Neural cell (in vitro differentiated cells): ENCODE data around the gene CROCC. TPM values are rescaled to one million over a fixed set of nuclear protein-coding genes. Genes with fewer than 3 reads are reported as not detected.
"Not testable (repeated sequence)": the region's sequence is repeated elsewhere in the genome, so short reads cannot be mapped to it uniquely, and the experiment has no call there.

ENCODE experiments used
- H2AFZ ChIP-seq: fragments of 200-600, 300-800 bp; sonication (generic), shearing (Covaris generic); 2 replicates; pipeline ENCODE4 v1.6.0; 2014; ENCODE audit warnings: low read depth, mild to moderate bottlenecking, antibody characterized with exemption, low read length, moderate library complexity
- H3F3A ChIP-seq: fragments of 200-600 bp; shearing (Covaris generic); 2 replicates; pipeline ENCODE4 v1.6.1; 2016; ENCODE audit warnings: mild to moderate bottlenecking, moderate library complexity, mixed read lengths, antibody characterized with exemption, low read length; ENCODE audit not compliant: insufficient read depth, poor library complexity, severe bottlenecking
- H3K27ac ChIP-seq: fragments of 200-600, 300-800 bp; sonication (generic), shearing (Covaris generic); 2 replicates; pipeline ENCODE4 v1.5.1; 2014; ENCODE audit warnings: mild to moderate bottlenecking, low read length, moderate library complexity
- H3K27me3 ChIP-seq: fragments of 300-800, 200-600 bp; sonication (generic), shearing (Covaris generic); 2 replicates; pipeline ENCODE4 v1.6.0; 2014; ENCODE audit warnings: mild to moderate bottlenecking, low read depth, low read length, moderate library complexity; ENCODE audit not compliant: insufficient read depth
- H3K36me3 ChIP-seq: fragments of 300-800, 200-600 bp; sonication (generic), shearing (Covaris generic); 2 replicates; pipeline ENCODE4 v1.5.1; 2014; ENCODE audit warnings: mild to moderate bottlenecking, antibody characterized with exemption, low read length, moderate library complexity; ENCODE audit not compliant: insufficient read depth
- H3K4me2 ChIP-seq: fragments of 300-800, 200-600 bp; sonication (generic), shearing (Covaris generic); 2 replicates; pipeline ENCODE4 v1.6.0; 2014; ENCODE audit warnings: mild to moderate bottlenecking, low read length
- H3K4me3 ChIP-seq: fragments of 300-800, 200-600 bp; sonication (generic), shearing (Covaris generic); 2 replicates; pipeline ENCODE4 v1.5.1; 2014; ENCODE audit warnings: mild to moderate bottlenecking, low read length, moderate library complexity
- H3K79me2 ChIP-seq: fragments of 200-600 bp; shearing (Covaris generic); replicated peaks from 2 replicates; pipeline ENCODE4 v1.6.0; 2014; ENCODE audit warnings: mild to moderate bottlenecking, low read length, moderate library complexity; ENCODE audit not compliant: insufficient read depth
- H3K9ac ChIP-seq: fragments of 300-800, 200-600 bp; sonication (generic), shearing (Covaris generic); 2 replicates; pipeline ENCODE4 v1.6.1; 2016; ENCODE audit warnings: mild to moderate bottlenecking, low read length, mixed read lengths
- H3K9me2 ChIP-seq: fragments of 200-600 bp; shearing (Covaris generic); 2 replicates; pipeline ENCODE4 v1.6.1; 2016; ENCODE audit warnings: mild to moderate bottlenecking, low read length, mixed read lengths; ENCODE audit not compliant: insufficient read depth
- H3K9me3 ChIP-seq: fragments of 200-600, 300-800 bp; sonication (generic), shearing (Covaris generic); 2 replicates; pipeline ENCODE4 v1.6.1; 2016; ENCODE audit warnings: mild to moderate bottlenecking, mixed run types, low read length, moderate library complexity, mixed read lengths
- H4K20me1 ChIP-seq: fragments of 200-600 bp; shearing (Covaris generic); 2 replicates; pipeline ENCODE4 v1.6.1; 2016; ENCODE audit warnings: mild to moderate bottlenecking, mixed run types; ENCODE audit not compliant: insufficient read depth
- EP300 ChIP-seq: fragments of 450-650 bp; conservative IDR thresholded peaks from 2 replicates; pipeline ENCODE4 v1.6.1; 2014; ENCODE audit warnings: antibody characterized with exemption, mild to moderate bottlenecking, moderate library complexity; ENCODE audit not compliant: poor library complexity, severe bottlenecking
- MXI1 ChIP-seq: fragments of 450-650 bp; conservative IDR thresholded peaks from 2 replicates; pipeline ENCODE4 v1.6.1; 2014; ENCODE audit warnings: antibody characterized with exemption, mild to moderate bottlenecking; ENCODE audit not compliant: poor library complexity, severe bottlenecking
- POLR2AphosphoS5 ChIP-seq: IDR thresholded peaks from 2 replicates; pipeline ENCODE4 v1.6.1; 2012
- RAD21 ChIP-seq: fragments of 450-650 bp; conservative IDR thresholded peaks from 2 replicates; pipeline ENCODE4 v1.6.1; 2014; ENCODE audit warnings: antibody characterized with exemption, mild to moderate bottlenecking, moderate library complexity
- REST ChIP-seq: IDR thresholded peaks from 2 replicates; pipeline ENCODE4 v1.6.1; 2012; ENCODE audit warnings: borderline replicate concordance
- SMC3 ChIP-seq: fragments of 450-650 bp; conservative IDR thresholded peaks from 2 replicates; pipeline ENCODE4 v1.6.1; 2014; ENCODE audit warnings: antibody characterized with exemption, mild to moderate bottlenecking, moderate library complexity; ENCODE audit not compliant: poor library complexity
- TAF1 ChIP-seq: IDR thresholded peaks from 2 replicates; pipeline ENCODE4 v1.6.1; 2012; ENCODE audit warnings: low read depth
- polyA plus RNA-seq: library from polyadenylated mRNA; depleted of rRNA; stranded (reverse); fragments of >200 nt; gene quantifications from 2 replicates; pipeline ENCODE4 v1.2.3, GENCODE V29; 2014

The CROCC gene
- polyA plus RNA-seq, 1 donor from 2014 or later: 26.3 TPM

GRCh38 chr1:16899020-16899419 is 22.7 kb upstream of the CROCC start:
- not testable (repeated sequence) for H3K79me2 ChIP-seq, H3F3A ChIP-seq, H3K27me3 ChIP-seq, H2AFZ ChIP-seq, H3K9me2 ChIP-seq, H3K36me3 ChIP-seq, H3K4me3 ChIP-seq, H3K27ac ChIP-seq, H3K4me2 ChIP-seq, H4K20me1 ChIP-seq, H3K9ac ChIP-seq, H3K9me3 ChIP-seq

- TF ChIP-seq POLR2AphosphoS5: no peak
- Histone ChIP-seq H3K79me2 (no peaks in the 10 kb centered on the region), H3K9me2 (no peaks in the 10 kb centered on the region), H3K27me3 (no peaks in the 10 kb centered on the region), H4K20me1 (no peaks in the 10 kb centered on the region), H3K4me3 (no peak overlapping the region), H3K27ac (no peak overlapping the region), H3K9me3 (no peaks in the 10 kb centered on the region), H3K4me2 (no peak overlapping the region), H3K36me3 (no peaks in the 10 kb centered on the region), H3F3A (no peaks in the 10 kb centered on the region), H3K9ac (no peak overlapping the region), H2AFZ (no peak overlapping the region)
These were observed 21.0 kb upstream of the CROCC start for GRCh38 chr1:16900751-16901150.

GRCh38 chr1:16901371-16901770 is 20.4 kb upstream of the CROCC start:
- H3K9me3 ChIP-seq, H4K20me1 ChIP-seq, H3K4me3 ChIP-seq, H3K9me2 ChIP-seq, H3K4me2 ChIP-seq, H3K27ac ChIP-seq, H2AFZ ChIP-seq, H3K27me3 ChIP-seq, H3F3A ChIP-seq, H3K36me3 ChIP-seq, H3K9ac ChIP-seq, H3K79me2 ChIP-seq: not testable (repeated sequence)

GRCh38 chr1:16903054-16903453 is 18.7 kb upstream of the CROCC start:
- Histone ChIP-seq H2AFZ (no peak overlapping the region), H3K9me2 (no peaks in the 10 kb centered on the region), H3K27me3 (no peaks in the 10 kb centered on the region), H3K9me3 (no peaks in the 10 kb centered on the region), H3K27ac (no peak overlapping the region), H3K4me2 (no peak overlapping the region), H3K9ac (no peak overlapping the region), H3K36me3 (no peaks in the 10 kb centered on the region), H4K20me1 (no peaks in the 10 kb centered on the region), H3K4me3 (no peak overlapping the region), H3K79me2 (no peaks in the 10 kb centered on the region), H3F3A (no peaks in the 10 kb centered on the region)
- TF ChIP-seq TAF1 (no peak), REST (no peak), RAD21 (no peak), SMC3 (no peak), POLR2AphosphoS5 (no peak), MXI1 (no peak), EP300 (no peak)
